Stimulated activated CD4-positive, alpha-beta T cell treated with anti-CD3 and anti-CD28 coated beads, Interleukin-1b, Interleukin-23, amount 100 ng/mL, for 1 hour (primary cell): ENCODE measurements around the gene TESMIN.

Source experiments
- DNase-seq, 2 donors: peaks; one replicate each; pipeline ENCODE4 v3.0.0-alpha.2; 2020; ENCODE audit warnings: low read depth in 2 of 2

TESMIN gene

DNA sequence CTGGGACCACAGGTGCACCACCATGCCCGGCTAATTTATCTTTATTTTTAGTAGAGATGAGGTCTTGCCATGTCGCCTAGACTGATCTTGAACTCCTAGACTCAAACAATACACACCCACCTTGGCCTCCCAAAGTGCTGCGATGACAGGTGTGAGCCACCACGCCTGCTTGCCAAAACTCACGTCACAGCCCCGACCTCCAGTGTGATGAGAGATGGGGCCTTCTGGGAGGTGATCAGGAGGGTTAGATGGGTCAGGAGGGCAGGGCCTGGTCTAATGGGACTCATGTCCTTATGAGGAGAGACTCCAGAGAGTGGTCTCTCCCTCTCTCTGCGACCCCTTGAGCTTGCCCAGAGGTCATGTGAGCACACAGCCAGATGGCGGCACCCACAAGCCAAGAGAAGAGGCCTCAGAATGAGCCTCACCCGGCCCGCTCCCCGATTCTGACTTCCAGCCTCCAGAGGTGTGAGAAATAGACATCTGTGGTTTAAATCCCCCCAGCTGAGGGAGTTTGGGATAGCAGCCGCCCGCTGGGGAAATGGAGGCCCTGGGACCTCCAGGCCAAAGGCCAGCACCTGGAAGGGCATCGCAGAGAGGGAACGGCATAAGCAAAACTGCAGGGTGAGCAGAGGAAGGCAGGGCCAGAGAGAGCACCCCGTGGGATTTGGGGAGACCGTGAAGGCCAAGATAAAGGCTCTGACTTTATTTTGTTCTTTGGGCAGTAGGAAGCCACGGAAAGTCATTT, 91.1 kb downstream of the TESMIN start:
- DNase-seq = no peak

DNA sequence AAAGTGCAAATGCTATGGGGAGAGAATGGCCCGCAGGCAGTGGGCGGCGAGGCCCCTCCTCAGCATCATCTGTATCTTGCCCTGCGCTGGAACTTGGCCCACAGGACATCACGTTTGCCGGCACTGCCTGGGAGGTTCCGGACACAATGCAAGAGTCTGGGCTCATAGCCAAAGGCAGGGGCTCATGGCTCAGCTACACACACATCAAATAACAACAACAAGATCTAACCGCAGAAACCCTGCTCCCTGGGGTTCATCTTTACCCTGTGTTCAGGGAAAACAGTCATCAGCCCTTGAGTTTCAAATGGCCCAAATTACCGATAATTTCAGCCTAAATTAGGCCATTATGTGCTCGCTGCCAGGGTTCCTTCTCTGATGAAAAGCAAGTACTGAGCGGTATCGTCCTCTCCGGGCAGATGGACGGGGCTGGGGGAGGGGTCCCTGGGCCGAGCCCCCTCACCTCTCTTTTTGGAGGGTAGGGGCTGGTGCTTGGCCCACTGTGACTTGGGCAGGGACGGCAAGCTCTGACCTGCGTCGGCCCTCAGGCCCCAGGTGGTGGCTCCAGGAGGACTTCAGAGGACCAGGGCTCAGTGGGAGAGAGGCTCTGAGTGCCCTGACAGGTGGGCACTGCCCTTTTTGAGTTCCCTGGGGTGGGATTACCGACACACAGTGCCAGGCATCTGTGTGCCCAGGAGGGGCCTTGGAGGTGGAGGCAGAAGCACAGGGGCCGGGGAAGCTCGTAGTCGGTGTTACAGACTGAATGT, 92.0 kb downstream of the TESMIN start:
- DNase-seq = no peak

DNA sequence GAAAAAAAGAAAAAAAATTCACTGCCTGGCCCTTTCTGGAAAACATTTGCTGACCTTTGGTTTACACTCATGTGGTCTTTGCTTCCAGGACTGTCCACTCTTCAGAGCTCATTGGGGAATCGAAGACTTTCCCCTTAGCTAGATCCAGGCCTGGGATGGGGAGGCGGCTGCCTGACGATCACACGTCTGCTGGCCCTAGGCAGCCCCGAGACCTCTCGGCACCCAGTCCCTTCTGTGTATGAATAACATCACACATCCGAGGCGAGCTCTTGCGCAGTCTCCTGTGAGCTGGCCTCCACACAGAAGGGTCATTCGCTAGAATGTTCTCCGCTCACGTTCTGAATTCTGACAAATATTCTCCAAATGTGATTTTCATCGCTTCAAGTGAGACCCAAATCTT, 92.7 kb downstream of the TESMIN start:
- no peak for DNase-seq

DNA sequence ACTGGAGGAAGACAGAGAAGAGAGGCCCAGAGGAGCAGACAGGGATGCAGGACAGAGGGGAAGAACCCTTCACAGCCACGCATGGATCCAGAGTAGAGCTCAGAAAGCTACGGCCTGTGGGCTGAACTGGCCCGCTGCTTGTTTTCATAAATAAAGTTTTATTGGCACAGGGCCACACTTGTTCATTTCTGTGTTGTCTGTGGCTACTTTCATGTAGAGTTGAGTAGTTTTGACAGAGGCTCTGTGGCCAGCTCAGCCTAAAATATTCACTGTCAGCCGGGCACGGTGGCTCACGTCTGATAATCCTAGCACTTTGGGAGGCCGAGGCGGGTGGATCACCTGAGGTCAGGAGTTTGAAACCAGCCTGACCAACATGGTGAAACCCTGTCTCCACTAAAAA, 93.2 kb downstream of the TESMIN start:
- no peak for DNase-seq
